ENCODE data around the gene NEURL1B. TPM values are rescaled to one million over a fixed set of nuclear protein-coding genes. Genes with fewer than 3 reads are reported as not detected.
"Not testable (repeated sequence)": the region's sequence is repeated elsewhere in the genome, so short reads cannot be mapped to it uniquely, and the experiment has no call there.

The NEURL1B gene
- total RNA-seq, 2 donors from 2014 or later: 61.6 to 99.9 TPM

DNA sequence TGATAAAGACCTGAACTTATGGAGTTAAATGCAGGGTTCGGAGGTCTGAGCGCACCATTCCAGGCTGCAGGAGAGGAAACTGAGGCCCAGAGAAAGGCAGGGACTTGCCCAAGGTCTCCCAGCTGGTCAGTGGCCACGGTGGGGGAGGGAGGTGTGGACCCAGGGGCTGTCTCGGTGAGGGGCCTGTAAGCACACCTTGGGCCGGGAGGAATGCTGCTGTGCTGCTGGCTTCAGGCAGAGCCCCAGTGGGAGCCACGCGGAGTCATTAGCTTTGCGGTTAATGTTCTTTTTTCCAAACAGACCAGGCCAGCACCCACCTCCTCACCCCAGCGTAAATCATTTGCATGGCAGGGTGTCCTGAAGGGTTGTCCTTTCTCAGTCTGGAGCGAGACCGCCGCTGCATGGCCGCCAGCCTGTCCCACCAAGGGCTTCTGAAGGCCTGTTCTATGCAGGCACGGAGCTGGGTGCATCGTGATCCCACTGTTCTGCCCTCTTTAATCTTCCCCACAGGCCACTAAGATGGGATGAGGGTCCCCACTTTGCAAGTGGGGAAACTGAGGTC, 35.9 kb downstream of the NEURL1B start:
- H3K4me3 ChIP-seq: no peak overlapping the region
- H3K9ac ChIP-seq (ENCODE audit: low read depth in 2 of 2, low read length in 2 of 2): no peak overlapping the region
- H3K9me3 ChIP-seq: no peaks in the 10 kb centered on the region
- TF ChIP-seq, protein P1, sequence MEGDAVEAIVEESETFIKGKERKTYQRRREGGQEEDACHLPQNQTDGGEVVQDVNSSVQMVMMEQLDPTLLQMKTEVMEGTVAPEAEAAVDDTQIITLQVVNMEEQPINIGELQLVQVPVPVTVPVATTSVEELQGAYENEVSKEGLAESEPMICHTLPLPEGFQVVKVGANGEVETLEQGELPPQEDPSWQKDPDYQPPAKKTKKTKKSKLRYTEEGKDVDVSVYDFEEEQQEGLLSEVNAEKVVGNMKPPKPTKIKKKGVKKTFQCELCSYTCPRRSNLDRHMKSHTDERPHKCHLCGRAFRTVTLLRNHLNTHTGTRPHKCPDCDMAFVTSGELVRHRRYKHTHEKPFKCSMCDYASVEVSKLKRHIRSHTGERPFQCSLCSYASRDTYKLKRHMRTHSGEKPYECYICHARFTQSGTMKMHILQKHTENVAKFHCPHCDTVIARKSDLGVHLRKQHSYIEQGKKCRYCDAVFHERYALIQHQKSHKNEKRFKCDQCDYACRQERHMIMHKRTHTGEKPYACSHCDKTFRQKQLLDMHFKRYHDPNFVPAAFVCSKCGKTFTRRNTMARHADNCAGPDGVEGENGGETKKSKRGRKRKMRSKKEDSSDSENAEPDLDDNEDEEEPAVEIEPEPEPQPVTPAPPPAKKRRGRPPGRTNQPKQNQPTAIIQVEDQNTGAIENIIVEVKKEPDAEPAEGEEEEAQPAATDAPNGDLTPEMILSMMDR (IDR thresholded peaks at IDR 0.05): no peak
- H3K4me1 ChIP-seq: peaks cover 4% of the 10 kb centered on the region
- no peak for DNase-seq
- H3K27me3 ChIP-seq: no peaks in the 10 kb centered on the region
- intact Hi-C loops (cut with DNase I): no loop called here
- no peaks in the 10 kb centered on the region for H3K36me3 ChIP-seq
- no peak overlapping the region for H3K27ac ChIP-seq

DNA sequence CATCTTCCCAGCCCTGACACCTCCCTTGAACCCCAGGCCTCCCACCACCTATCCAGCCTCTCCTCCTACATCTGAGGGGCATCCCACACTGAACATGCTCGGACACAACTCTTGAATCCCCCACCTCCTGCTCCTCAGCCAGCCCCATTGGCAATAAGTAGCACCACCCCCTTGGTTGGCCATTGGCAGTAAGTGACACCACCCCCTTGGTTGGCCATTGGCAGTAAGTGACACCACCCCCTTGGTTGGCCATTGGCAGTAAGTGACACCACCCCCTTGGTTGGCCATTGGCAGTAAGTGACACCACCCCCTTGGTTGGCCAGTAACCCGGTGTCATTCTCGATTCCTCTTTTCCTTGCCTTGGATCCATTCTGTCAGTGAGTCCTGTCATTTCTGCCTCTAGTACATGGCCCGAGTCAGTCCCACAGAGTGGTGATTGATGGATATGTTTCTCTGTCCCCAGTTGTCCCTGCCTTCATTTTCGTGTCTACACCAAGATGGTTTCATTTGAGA, 37.4 kb downstream of the NEURL1B start:
- H3K27ac ChIP-seq; DNase-seq; H3K36me3 ChIP-seq; H3K27me3 ChIP-seq; H3K4me3 ChIP-seq; H3K4me1 ChIP-seq; H3K9me3 ChIP-seq; H3K9ac ChIP-seq (ENCODE audit: low read depth in 2 of 2, low read length in 2 of 2); intact Hi-C loops (cut with DNase I): not testable (repeated sequence)

DNA sequence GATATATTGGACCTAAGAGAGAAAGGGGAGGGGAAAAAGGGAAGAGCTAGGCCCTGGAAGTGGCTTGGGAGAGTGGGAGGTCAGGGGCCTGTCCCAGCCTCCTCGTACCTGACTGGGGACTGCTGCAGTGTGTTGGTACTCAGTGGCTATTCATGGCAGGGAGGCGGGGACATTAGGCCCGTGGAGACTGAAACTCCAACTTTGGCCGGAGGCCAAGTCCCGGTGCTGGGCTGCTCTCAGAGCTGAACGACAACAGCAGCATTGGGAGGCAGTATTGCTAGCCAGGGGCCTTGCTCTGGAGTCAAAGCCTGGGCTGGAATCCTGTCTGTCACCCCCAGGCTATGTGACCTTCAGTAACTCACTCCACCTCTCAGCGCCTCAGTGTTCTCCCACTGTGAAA, 37.8 kb downstream of the NEURL1B start:
- intact Hi-C loops (cut with DNase I): no loop called here

DNA sequence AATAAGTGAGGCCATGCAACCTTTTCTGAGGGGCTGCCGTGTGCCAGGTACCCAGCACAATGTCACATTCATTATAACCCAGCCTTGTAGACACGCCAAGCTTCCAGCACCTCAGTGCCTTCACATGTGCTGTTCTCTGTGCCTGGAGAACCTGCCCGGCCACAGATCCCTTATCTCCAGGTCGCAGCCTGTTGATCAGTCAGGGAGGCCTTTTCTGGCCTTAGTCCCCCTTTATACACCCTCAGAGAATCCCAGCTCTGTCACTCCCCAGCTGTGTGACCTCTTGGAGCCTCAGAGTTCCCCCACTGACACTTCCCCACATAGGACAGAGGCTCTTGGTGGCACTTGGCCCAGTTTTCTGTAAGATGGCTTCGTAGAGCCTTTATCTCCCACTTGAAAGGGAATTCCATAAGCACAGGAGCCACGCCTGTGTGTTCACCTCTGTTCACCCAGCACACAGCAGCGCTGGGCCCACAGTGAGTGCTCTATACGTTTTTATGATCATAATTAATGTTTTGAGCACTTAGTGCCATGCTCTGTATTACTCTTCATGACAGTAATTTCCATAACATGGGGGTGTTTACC, 38.7 kb downstream of the NEURL1B start:
- H3K27me3 ChIP-seq: no peaks in the 10 kb centered on the region
- H3K4me1 ChIP-seq: no peaks in the 10 kb centered on the region
- H3K4me3 ChIP-seq: no peak overlapping the region
- intact Hi-C loops (cut with DNase I): no loop called here
- no peak for DNase-seq
- H3K9ac ChIP-seq (ENCODE audit: low read depth in 2 of 2, low read length in 2 of 2): peak overlapping the region in 1 of 2 donors; percentile 22
- no peak overlapping the region for H3K27ac ChIP-seq
- TF ChIP-seq, protein P1 (IDR thresholded peaks at IDR 0.05): no peak
- H3K9me3 ChIP-seq: no peaks in the 10 kb centered on the region
- H3K36me3 ChIP-seq: no peaks in the 10 kb centered on the region

More for the DNA sequence above, 37.8 kb downstream of the NEURL1B start:
- no peaks in the 10 kb centered on the region for H3K27me3 ChIP-seq
- H3K9ac ChIP-seq (ENCODE audit: low read depth in 2 of 2, low read length in 2 of 2): peak overlapping the region in 1 of 2 donors; percentile 28
- no peaks in the 10 kb centered on the region for H3K36me3 ChIP-seq
- H3K27ac ChIP-seq: no peak overlapping the region
- H3K4me1 ChIP-seq: no peaks in the 10 kb centered on the region
- no peak for DNase-seq
- H3K4me3 ChIP-seq: no peak overlapping the region
- H3K9me3 ChIP-seq: no peaks in the 10 kb centered on the region
- TF ChIP-seq, protein P1 (IDR thresholded peaks at IDR 0.05): no peak

DNA sequence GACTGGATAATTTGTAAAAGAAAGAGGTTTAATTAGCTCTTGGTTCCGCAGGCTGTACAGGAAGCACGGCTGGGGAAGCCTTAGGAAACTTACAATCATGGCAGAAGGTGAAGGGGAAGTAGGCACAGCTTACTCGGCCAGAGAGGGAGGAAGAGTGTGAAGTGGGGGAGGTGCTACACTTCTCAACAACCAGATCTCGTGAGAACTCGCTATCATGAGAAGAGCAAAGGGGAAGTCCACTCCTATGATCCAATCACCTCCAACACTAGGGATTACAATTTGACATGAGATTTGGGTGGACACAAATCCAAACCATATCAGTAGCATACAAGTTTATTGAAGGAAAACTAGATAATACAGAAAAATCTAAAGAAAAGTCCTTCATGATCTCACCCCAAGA, 39.9 kb downstream of the NEURL1B start:
- Histone ChIP-seq H3K36me3 (no peaks in the 10 kb centered on the region), H3K4me1 (no peaks in the 10 kb centered on the region), H3K27ac (no peak overlapping the region), H3K4me3 (no peak overlapping the region), H3K9me3 (no peaks in the 10 kb centered on the region), H3K9ac (ENCODE audit: low read depth in 2 of 2, low read length in 2 of 2) (no peak overlapping the region), H3K27me3 (no peaks in the 10 kb centered on the region)
- no peak for DNase-seq
- TF ChIP-seq, protein P1 (IDR thresholded peaks at IDR 0.05): no peak
- intact Hi-C loops (cut with DNase I): no loop called here

DNA sequence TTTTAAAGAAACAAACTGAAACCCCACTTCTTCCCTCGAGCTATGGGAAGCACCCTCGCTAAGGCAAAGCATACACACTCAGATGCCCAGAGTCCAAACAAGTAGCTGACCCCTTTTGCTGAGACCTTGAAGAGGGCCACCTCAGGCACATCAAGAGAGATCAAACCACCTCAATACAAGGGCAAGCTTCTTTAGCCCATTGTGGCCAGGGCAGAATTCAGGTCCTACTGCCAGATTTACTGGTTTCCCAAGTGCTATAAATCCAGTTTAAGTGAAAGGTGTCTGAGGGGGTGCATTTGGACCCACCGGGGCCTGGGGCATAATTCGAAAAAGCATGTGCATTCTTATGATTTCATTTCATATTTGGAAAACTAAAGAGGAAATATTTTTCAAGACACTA, 40.4 kb downstream of the NEURL1B start:
- Histone ChIP-seq H3K9ac (ENCODE audit: low read depth in 2 of 2, low read length in 2 of 2) (no peak overlapping the region), H3K9me3 (no peaks in the 10 kb centered on the region), H3K4me3 (no peak overlapping the region), H3K4me1 (no peaks in the 10 kb centered on the region), H3K27me3 (no peaks in the 10 kb centered on the region), H3K27ac (no peak overlapping the region), H3K36me3 (no peaks in the 10 kb centered on the region)
- TF ChIP-seq, protein P1 (IDR thresholded peaks at IDR 0.05): no peak
- no peak for DNase-seq
- intact Hi-C loops (cut with DNase I): no loop called here

Measured in colonic mucosa (tissue), 4 donors.